K562 (cell line): ENCODE data around the gene PIP5KL1. TPM values are rescaled to one million over a fixed set of nuclear protein-coding genes. Genes with fewer than 3 reads are reported as not detected.

Source experiments
- ATAC-seq: fragments of 200-7000 bp; cut with Tn5 transposase; 3 replicates; pipeline ENCODE4 v1.9.1; 2020; ENCODE audit warnings: moderate library complexity
- BruUV-seq: library from RNA; stranded (reverse); fragments of 400-500 nt; replicated peaks from 2 replicates; lab custom pipeline; 2021; lab: Mats Ljungman, UMichigan
- CTCF ChIA-PET: fragments of 300-600 bp; formaldehyde crosslinking; extraction: SDS; loops from one replicate; lab custom pipeline; 2021; ENCODE audit warnings: low intra/inter-chr PET ratio; lab: Yijun Ruan, JAX
- POLR2A ChIA-PET: fragments of 300-600, 350-650 bp; sonication (Branson Sonifier 250); formaldehyde crosslinking; extraction: SDS; loops from one replicate; lab custom pipeline; 2021; ENCODE audit warnings: antibody characterized with exemption, inconsistent platforms; lab: Yijun Ruan, JAX
- DNase-seq, 4 experiments: peaks; one replicate each; pipeline versions ENCODE4 v3.0.0 to v3.0.0-alpha.2; 2011 to 2018; ENCODE audit warnings: low spot score in 3 of 4, mixed read lengths in 3 of 4; ENCODE audit errors: extremely low read depth in 1 of 4
- FAIRE-seq: peaks from 2 replicates; lab custom pipeline; 2011; peaks lifted over from hg19 to GRCh38; lab: Jason Lieb, UNC
- H2AFZ ChIP-seq: 2 replicates; pipeline ENCODE4 v1.6.0; 2011; ENCODE audit warnings: low read depth, low read length, control low read depth, inconsistent platforms
- H3K27ac ChIP-seq: fragments of 200-600 bp; 3 replicates; pipeline ENCODE4 v1.8.0; 2011; ENCODE audit warnings: low read depth, mild to moderate bottlenecking, control low read depth, inconsistent platforms, low read length, moderate library complexity, mixed read lengths; ENCODE audit errors: extremely low read depth
- H3K27me3 ChIP-seq, 2 experiments: fragments of 300-600 bp in 1 of 2; 2 replicates in 1 of 2; 3 replicates in 1 of 2; pipeline versions ENCODE4 v1.6.0 to v1.8.0; 2011; ENCODE audit warnings: inconsistent platforms in 2 of 2, low read length in 2 of 2, mild to moderate bottlenecking in 1 of 2, mixed read lengths in 1 of 2, moderate library complexity in 1 of 2; ENCODE audit not compliant: control insufficient read depth in 2 of 2, insufficient read depth in 2 of 2
- H3K36me3 ChIP-seq: fragments of 300-600 bp; 3 replicates; pipeline ENCODE4 v1.8.0; 2011; ENCODE audit warnings: mild to moderate bottlenecking, low read length, inconsistent platforms; ENCODE audit not compliant: control insufficient read depth, insufficient read depth
- H3K4me1 ChIP-seq, 2 experiments: fragments of 200-600 bp in 1 of 2; replicated peaks in 1 of 2; 2 replicates in 1 of 2; 3 replicates in 1 of 2; pipeline versions ENCODE4 v1.5.1 to v1.8.0; 2011; ENCODE audit warnings: inconsistent platforms in 2 of 2, low read length in 2 of 2, mild to moderate bottlenecking in 1 of 2, mixed read lengths in 1 of 2, moderate library complexity in 1 of 2; ENCODE audit not compliant: control insufficient read depth in 2 of 2, insufficient read depth in 2 of 2
- H3K4me2 ChIP-seq: 2 replicates; pipeline ENCODE4 v1.6.1; 2011; ENCODE audit warnings: low read length, control low read depth, inconsistent platforms, mixed read lengths; ENCODE audit not compliant: insufficient read depth
- H3K4me3 ChIP-seq: fragments of 200-600 bp; sonication (generic), shearing (Covaris generic); 2 replicates; pipeline ENCODE4 v1.5.1; 2016; ENCODE audit warnings: control low read depth, inconsistent platforms
- H3K79me2 ChIP-seq: fragments of 200-600 bp; 3 replicates; pipeline ENCODE4 v1.8.0; 2011; ENCODE audit warnings: low read length, inconsistent platforms; ENCODE audit not compliant: control insufficient read depth, insufficient read depth
- H3K9ac ChIP-seq, 2 experiments: 2 replicates each; pipeline versions ENCODE4 v1.6.0 to v1.6.1; 2011; ENCODE audit warnings: low read depth in 2 of 2, low read length in 2 of 2, control low read depth in 1 of 2, inconsistent platforms in 1 of 2, mild to moderate bottlenecking in 1 of 2, mixed read lengths in 1 of 2; ENCODE audit not compliant: insufficient read depth in 1 of 2
- H3K9me1 ChIP-seq: one replicate; pipeline ENCODE4 v1.6.0; 2011; ENCODE audit warnings: inconsistent platforms, mild to moderate bottlenecking, low read length, moderate library complexity; ENCODE audit not compliant: control insufficient read depth, insufficient read depth
- H3K9me3 ChIP-seq: replicated peaks from 2 replicates; pipeline ENCODE4 v1.5.1; 2011; ENCODE audit warnings: low read depth, low read length, inconsistent platforms; ENCODE audit not compliant: control insufficient read depth, insufficient read depth
- H4K20me1 ChIP-seq: replicated peaks from 2 replicates; pipeline ENCODE4 v1.6.1; 2011; ENCODE audit warnings: low read length, inconsistent platforms, mixed read lengths; ENCODE audit not compliant: control insufficient read depth, insufficient read depth
- ARNT ChIP-seq, 2 experiments: fragments of 450-650 bp; IDR thresholded peaks; 2 replicates each; pipeline ENCODE4 v1.6.1; 2016; ENCODE audit warnings: mild to moderate bottlenecking in 1 of 2
- BRD4 ChIP-seq: fragments of 200-600 bp; sonication (generic); IDR thresholded peaks from 2 replicates; pipeline ENCODE4 v1.6.1; 2017; ENCODE audit warnings: inconsistent platforms
- JUND ChIP-seq, 2 experiments: IDR thresholded peaks; 2 replicates in 1 of 2; 3 replicates in 1 of 2; pipeline ENCODE4 v1.6.1; 2011; ENCODE audit warnings: borderline replicate concordance in 2 of 2, low read depth in 2 of 2, low read length in 2 of 2, improper control_type of control experiment in 1 of 2, missing biosample characterization in 1 of 2, missing genetic modification characterization in 1 of 2, missing genetic modification reagents in 1 of 2
- MEIS2 ChIP-seq: fragments of 450-650 bp; IDR thresholded peaks from 2 replicates; pipeline ENCODE4 v1.6.1; 2014; ENCODE audit warnings: mild to moderate bottlenecking; ENCODE audit not compliant: partially characterized antibody
- PTRF ChIP-seq: fragments of 450-650 bp; IDR thresholded peaks from 2 replicates; pipeline ENCODE4 v1.6.1; 2016; ENCODE audit warnings: mild to moderate bottlenecking, missing genetic modification characterization, missing compliant biosample characterization
- SAFB ChIP-seq: fragments of 200-400 bp; formaldehyde crosslinking; IDR thresholded peaks from 2 replicates; pipeline ENCODE4 v1.6.1; 2017; ENCODE audit warnings: low read depth, low read length, borderline replicate concordance
- STAG1 ChIP-seq: sonication (generic); formaldehyde crosslinking; IDR thresholded peaks from 2 replicates; pipeline ENCODE4 v1.5.0; 2020; ENCODE audit warnings: missing genetic modification reagents, borderline replicate concordance
- ZBTB12 ChIP-seq: fragments of 250-450 bp; sonication (Bioruptor Pico); IDR thresholded peaks from 2 replicates; pipeline ENCODE4 v1.4.0; 2020
- ZNF174 ChIP-seq: fragments of 250-450 bp; sonication (Bioruptor Pico); IDR thresholded peaks from 2 replicates; pipeline ENCODE4 v1.4.0; 2020; ENCODE audit warnings: mild to moderate bottlenecking
- WGBS: fragments of 100-300 bp; shearing (Covaris generic); methylation state at CpG from one replicate; pipeline ENCODE4 v1.1.6; 2016; ENCODE audit warnings: low coverage, mixed read lengths; ENCODE audit not compliant: insufficient coverage; ENCODE audit errors: missing lambda C conversion rate; 5-methylcytosine and 5-hydroxymethylcytosine counted together
- in situ Hi-C: fragments of 300-500 bp; cut with MboI; formaldehyde crosslinking; loops from 4 replicates; pipeline ENCODE4 v1.15.0; 2018; ENCODE audit warnings: inconsistent platforms, mixed read lengths
- intact Hi-C: fragments of 100-400 bp; cut with micrococcal nuclease; formaldehyde crosslinking; loops from 2 replicates; pipeline ENCODE4 v1.14.2; 2022
- polyA plus RNA-seq, 8 experiments: library from polyadenylated mRNA; depleted of rRNA in 4 of 8; stranded (reverse) in 5 of 8; unstranded in 3 of 8; fragments of >200 nt; fragmentation: Nextera tagmentation in 2 of 8; fragmentation: Illumina TruSeq in 1 of 8; extraction: Ambion mirVana in 2 of 8; extraction: Trizol in 1 of 8; gene quantifications; 2 replicates each; pipeline versions ENCODE4 v1.2.1 to v1.2.3, GENCODE V29; 2011 to 2014; ENCODE audit warnings: inconsistent platforms in 1 of 8, missing spikeins in 1 of 8
- total RNA-seq, 7 experiments: library from RNA; depleted of rRNA in 6 of 7; stranded (reverse); fragments of >200 nt in 6 of 7; fragmentation: Illumina TruSeq in 2 of 7; extraction: Trizol in 2 of 7; gene quantifications; 2 replicates each; pipeline versions ENCODE4 v1.2.1 to v1.2.3, GENCODE V29; 2011 to 2021; ENCODE audit warnings: low replicate concordance in 1 of 7
- TF ChIP-seq, protein P1 (sequence below): sonication (generic); formaldehyde crosslinking; IDR thresholded peaks from 2 replicates; pipeline ENCODE4 v1.8.1; 2023; ENCODE audit warnings: missing genetic modification reagents, mild to moderate bottlenecking, borderline replicate concordance
- TF ChIP-seq, protein P2 (sequence below): fragments of 450-650 bp; formaldehyde crosslinking; IDR thresholded peaks from 2 replicates; pipeline ENCODE4 v1.4.0; 2020; ENCODE audit warnings: mild to moderate bottlenecking
- TF ChIP-seq, protein P3 (sequence below): IDR thresholded peaks from 2 replicates; pipeline ENCODE4 v1.6.1; 2012; ENCODE audit warnings: low read depth, low read length, improper control_type of control experiment, borderline replicate concordance

PIP5KL1 gene
- total and polyA plus RNA-seq, 9 of the 15 experiments (the other 6 are each of a cell fraction or from before 2014, with no cell fraction given): 0.18 to 4.8 (median 1.2) TPM

- TF ChIP-seq, protein P1, sequence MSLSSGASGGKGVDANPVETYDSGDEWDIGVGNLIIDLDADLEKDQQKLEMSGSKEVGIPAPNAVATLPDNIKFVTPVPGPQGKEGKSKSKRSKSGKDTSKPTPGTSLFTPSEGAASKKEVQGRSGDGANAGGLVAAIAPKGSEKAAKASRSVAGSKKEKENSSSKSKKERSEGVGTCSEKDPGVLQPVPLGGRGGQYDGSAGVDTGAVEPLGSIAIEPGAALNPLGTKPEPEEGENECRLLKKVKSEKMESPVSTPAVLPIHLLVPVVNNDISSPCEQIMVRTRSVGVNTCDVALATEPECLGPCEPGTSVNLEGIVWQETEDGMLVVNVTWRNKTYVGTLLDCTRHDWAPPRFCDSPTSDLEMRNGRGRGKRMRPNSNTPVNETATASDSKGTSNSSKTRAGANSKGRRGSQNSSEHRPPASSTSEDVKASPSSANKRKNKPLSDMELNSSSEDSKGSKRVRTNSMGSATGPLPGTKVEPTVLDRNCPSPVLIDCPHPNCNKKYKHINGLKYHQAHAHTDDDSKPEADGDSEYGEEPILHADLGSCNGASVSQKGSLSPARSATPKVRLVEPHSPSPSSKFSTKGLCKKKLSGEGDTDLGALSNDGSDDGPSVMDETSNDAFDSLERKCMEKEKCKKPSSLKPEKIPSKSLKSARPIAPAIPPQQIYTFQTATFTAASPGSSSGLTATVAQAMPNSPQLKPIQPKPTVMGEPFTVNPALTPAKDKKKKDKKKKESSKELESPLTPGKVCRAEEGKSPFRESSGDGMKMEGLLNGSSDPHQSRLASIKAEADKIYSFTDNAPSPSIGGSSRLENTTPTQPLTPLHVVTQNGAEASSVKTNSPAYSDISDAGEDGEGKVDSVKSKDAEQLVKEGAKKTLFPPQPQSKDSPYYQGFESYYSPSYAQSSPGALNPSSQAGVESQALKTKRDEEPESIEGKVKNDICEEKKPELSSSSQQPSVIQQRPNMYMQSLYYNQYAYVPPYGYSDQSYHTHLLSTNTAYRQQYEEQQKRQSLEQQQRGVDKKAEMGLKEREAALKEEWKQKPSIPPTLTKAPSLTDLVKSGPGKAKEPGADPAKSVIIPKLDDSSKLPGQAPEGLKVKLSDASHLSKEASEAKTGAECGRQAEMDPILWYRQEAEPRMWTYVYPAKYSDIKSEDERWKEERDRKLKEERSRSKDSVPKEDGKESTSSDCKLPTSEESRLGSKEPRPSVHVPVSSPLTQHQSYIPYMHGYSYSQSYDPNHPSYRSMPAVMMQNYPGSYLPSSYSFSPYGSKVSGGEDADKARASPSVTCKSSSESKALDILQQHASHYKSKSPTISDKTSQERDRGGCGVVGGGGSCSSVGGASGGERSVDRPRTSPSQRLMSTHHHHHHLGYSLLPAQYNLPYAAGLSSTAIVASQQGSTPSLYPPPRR (CRISPR knock-in tag): no peak
- no peak for TF ChIP-seq SAFB
- TF ChIP-seq JUND (IDR thresholded peaks at IDR 0.05; ENCODE audit: borderline replicate concordance, low read depth, low read length): no peak
- no peak for TF ChIP-seq JUND (tag; IDR thresholded peaks at IDR 0.05; ENCODE audit: borderline replicate concordance, low read depth, low read length)
- TF ChIP-seq MEIS2: peak; percentile 50
- TF ChIP-seq ARNT (IDR thresholded peaks at IDR 0.05): no peak
Measured at GRCh38 chr9:127963041-127963358, 32.4 kb upstream of the PIP5KL1 start (continued).

DNA sequence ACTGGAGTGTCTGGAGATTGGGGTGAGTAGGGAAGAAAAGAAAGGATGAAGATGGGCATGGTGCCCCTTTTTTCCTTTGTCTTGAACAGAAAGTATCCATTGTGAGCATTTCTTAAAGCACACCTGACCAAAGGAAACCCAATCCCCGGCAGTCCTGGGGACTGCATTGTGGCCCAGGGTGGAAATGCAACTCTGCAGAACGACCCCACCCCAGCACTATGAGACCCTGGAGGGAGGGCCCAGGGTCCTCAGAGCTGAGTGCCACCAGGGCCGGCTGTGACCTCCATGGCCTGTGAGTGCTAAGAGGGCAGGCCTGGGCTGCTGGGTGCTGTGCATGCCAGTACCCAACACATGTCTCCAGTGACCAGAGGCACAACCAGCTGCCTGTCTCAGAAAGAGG lies 31.7 kb upstream of the PIP5KL1 start:
- H3K9me3 ChIP-seq: no peaks in the 10 kb centered on the region
- no peaks in the 10 kb centered on the region for H3K36me3 ChIP-seq
- POLR2A ChIA-PET: interaction anchor here (0.6 to 1.1 kb wide), 4 partner anchors 12 to 354 kb away, joined by 3 read pairs; no protein-coding TSS in a partner anchor
- peaks cover 35 to 58% of the 10 kb centered on the region in 2 experiments for H3K4me1 ChIP-seq
- no peak overlapping the region for H3K4me2 ChIP-seq
- no peak for FAIRE-seq
- H3K27ac ChIP-seq: no peak overlapping the region
- CTCF ChIA-PET: no interaction called here
- in situ Hi-C loops (loop anchor here (10.0 kb wide), 1 partner anchor 73 kb away; no protein-coding TSS in a partner anchor), intact Hi-C loops (no loop called here)
- peaks cover 4% of the 10 kb centered on the region; the same call in 1 of the 2 replicates for H4K20me1 ChIP-seq
- WGBS: 36% methylated on average over 3 of the region's 3 CpGs
- no peak for DNase-seq
- no peak overlapping the region for H2AFZ ChIP-seq
- H3K9ac ChIP-seq: no peak overlapping the region
- peaks cover 70% of the 10 kb centered on the region for H3K79me2 ChIP-seq
- no peak overlapping the region for H3K4me3 ChIP-seq
- H3K9me1 ChIP-seq: no peaks in the 10 kb centered on the region
- H3K27me3 ChIP-seq: no peaks in the 10 kb centered on the region
- BruUV-seq: no TSS peak
- ATAC-seq: no peak
- TF ChIP-seq PTRF (tag): no peak
- TF ChIP-seq ZBTB12 (CRISPR knock-in tag): no peak
- TF ChIP-seq, protein P2, sequence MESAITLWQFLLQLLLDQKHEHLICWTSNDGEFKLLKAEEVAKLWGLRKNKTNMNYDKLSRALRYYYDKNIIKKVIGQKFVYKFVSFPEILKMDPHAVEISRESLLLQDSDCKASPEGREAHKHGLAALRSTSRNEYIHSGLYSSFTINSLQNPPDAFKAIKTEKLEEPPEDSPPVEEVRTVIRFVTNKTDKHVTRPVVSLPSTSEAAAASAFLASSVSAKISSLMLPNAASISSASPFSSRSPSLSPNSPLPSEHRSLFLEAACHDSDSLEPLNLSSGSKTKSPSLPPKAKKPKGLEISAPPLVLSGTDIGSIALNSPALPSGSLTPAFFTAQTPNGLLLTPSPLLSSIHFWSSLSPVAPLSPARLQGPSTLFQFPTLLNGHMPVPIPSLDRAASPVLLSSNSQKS: no peak
- no peak for TF ChIP-seq STAG1
- no peak for TF ChIP-seq ZNF174 (CRISPR knock-in tag)
- TF ChIP-seq, protein P3, sequence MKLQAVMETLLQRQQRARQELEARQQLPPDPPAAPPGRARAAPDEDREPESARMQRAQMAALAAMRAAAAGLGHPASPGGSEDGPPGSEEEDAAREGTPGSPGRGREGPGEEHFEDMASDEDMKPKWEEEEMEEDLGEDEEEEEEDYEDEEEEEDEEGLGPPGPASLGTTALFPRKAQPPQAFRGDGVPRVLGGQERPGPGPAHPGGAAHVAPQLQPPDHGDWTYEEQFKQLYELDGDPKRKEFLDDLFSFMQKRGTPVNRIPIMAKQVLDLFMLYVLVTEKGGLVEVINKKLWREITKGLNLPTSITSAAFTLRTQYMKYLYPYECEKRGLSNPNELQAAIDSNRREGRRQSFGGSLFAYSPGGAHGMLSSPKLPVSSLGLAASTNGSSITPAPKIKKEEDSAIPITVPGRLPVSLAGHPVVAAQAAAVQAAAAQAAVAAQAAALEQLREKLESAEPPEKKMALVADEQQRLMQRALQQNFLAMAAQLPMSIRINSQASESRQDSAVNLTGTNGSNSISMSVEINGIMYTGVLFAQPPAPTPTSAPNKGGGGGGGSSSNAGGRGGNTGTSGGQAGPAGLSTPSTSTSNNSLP: no peak
- TF ChIP-seq BRD4: no peak
